HFFc6 (cell line): ENCODE data around the gene CDKL1. TPM values are rescaled to one million over a fixed set of nuclear protein-coding genes. Genes with fewer than 3 reads are reported as not detected.

Source experiments
- DNase-seq: peaks from one replicate; pipeline ENCODE4 v3.0.0-alpha.2; 2018
- H3K27ac Mint-ChIP-seq: 2 replicates; pipeline ENCODE4 v1.8.0; 2020; ENCODE audit warnings: mild to moderate bottlenecking, mixed read lengths
- H3K27me3 Mint-ChIP-seq: 2 replicates; pipeline ENCODE4 v1.8.0; 2021; ENCODE audit warnings: mild to moderate bottlenecking, moderate library complexity, mixed read lengths; ENCODE audit not compliant: insufficient read depth
- H3K36me3 Mint-ChIP-seq: 2 replicates; pipeline ENCODE4 v1.8.0; 2021; ENCODE audit warnings: low read depth, mixed read lengths
- H3K4me1 Mint-ChIP-seq: 2 replicates; pipeline ENCODE4 v1.8.0; 2020; ENCODE audit warnings: low read depth, mixed read lengths
- H3K4me3 Mint-ChIP-seq: 2 replicates; pipeline ENCODE4 v1.8.0; 2020; ENCODE audit warnings: mild to moderate bottlenecking, moderate library complexity, mixed read lengths
- H3K9me3 Mint-ChIP-seq: 2 replicates; pipeline ENCODE4 v1.8.0; 2020; ENCODE audit warnings: mild to moderate bottlenecking, mixed read lengths
- CTCF ChIP-seq: fragments of 200-600 bp; sonication (generic); IDR thresholded peaks from 2 replicates; pipeline ENCODE4 v1.5.0; 2021; ENCODE audit warnings: antibody characterized with exemption, mild to moderate bottlenecking
- total RNA-seq, 6 experiments: library from RNA; stranded (reverse); fragmentation: NEBNext Ultra II Directional; extraction: Animal tissue kit (Norgen Biotek cat#: 25700); gene quantifications; 2 replicates in 1 of 6; 3 replicates in 5 of 6; pipeline ENCODE4 v1.2.3, GENCODE V29; 2021

The CDKL1 gene
- total RNA-seq, 6 experiments from 2014 or later = 4.4 to 8.0 (median 6.2) TPM

GRCh38 chr14:50407111-50407812 lies 10.6 kb upstream of the CDKL1 start:
- Mint-ChIP-seq H3K9me3 (no peaks in the 10 kb centered on the region), H3K4me1 (peaks cover 31% of the 10 kb centered on the region), H3K36me3 (peaks cover 23% of the 10 kb centered on the region), H3K27ac (no peak overlapping the region), H3K4me3 (no peak overlapping the region), H3K27me3 (peaks cover 1% of the 10 kb centered on the region)
- TF ChIP-seq CTCF = no peak
- DNase-seq = no peak

- no peak for TF ChIP-seq CTCF
- no peak overlapping the region for H3K4me3 Mint-ChIP-seq
- no peak for DNase-seq
- H3K4me1 Mint-ChIP-seq = peaks cover 40% of the 10 kb centered on the region
- no peaks in the 10 kb centered on the region for H3K9me3 Mint-ChIP-seq
- H3K27me3 Mint-ChIP-seq = no peaks in the 10 kb centered on the region; the same call in none of the 2 replicates
- H3K27ac Mint-ChIP-seq = peak overlapping the region; percentile 47; the same call in 1 of the 2 replicates
- H3K36me3 Mint-ChIP-seq = peaks cover 9% of the 10 kb centered on the region; the same call in 1 of the 2 replicates
These were observed 6.7 kb upstream of the CDKL1 start for GRCh38 chr14:50403419-50403818.

- H3K4me3 Mint-ChIP-seq = no peak overlapping the region
- peak overlapping the region; percentile 17; the same call in 1 of the 2 replicates for H3K27ac Mint-ChIP-seq
- peak; percentile 12 for DNase-seq
- no peaks in the 10 kb centered on the region for H3K9me3 Mint-ChIP-seq
- H3K36me3 Mint-ChIP-seq = peaks cover 9% of the 10 kb centered on the region; the same call in 1 of the 2 replicates
- no peak for TF ChIP-seq CTCF
- no peaks in the 10 kb centered on the region; the same call in none of the 2 replicates for H3K27me3 Mint-ChIP-seq
- H3K4me1 Mint-ChIP-seq = peaks cover 45% of the 10 kb centered on the region
These were observed 6.3 kb upstream of the CDKL1 start for GRCh38 chr14:50402965-50403364.

- peaks cover 64% of the 10 kb centered on the region for H3K4me1 Mint-ChIP-seq
- TF ChIP-seq CTCF = no peak
- peak overlapping the region; percentile 60; the same call in 1 of the 2 replicates for H3K4me3 Mint-ChIP-seq
- peak overlapping the region; percentile 50; the same call in 1 of the 2 replicates for H3K27ac Mint-ChIP-seq
- DNase-seq = no peak
- 0 out of 2 replicates have a peak, but pooled peaks cover under 1% of the 10 kb centered on the region for H3K36me3 Mint-ChIP-seq
- H3K9me3 Mint-ChIP-seq = no peaks in the 10 kb centered on the region
- H3K27me3 Mint-ChIP-seq = no peaks in the 10 kb centered on the region; the same call in 1 of the 2 replicates
These were observed 3.8 kb upstream of the CDKL1 start for GRCh38 chr14:50400461-50400860.

GRCh38 chr14:50399251-50400032 lies 2.8 kb upstream of the CDKL1 start:
- Mint-ChIP-seq H3K27ac (peak overlapping the region; percentile 50), H3K9me3 (no peaks in the 10 kb centered on the region), H3K4me3 (peak overlapping the region; percentile 60; the same call in 1 of the 2 replicates), H3K4me1 (peaks cover 74% of the 10 kb centered on the region), H3K27me3 (no peaks in the 10 kb centered on the region; the same call in 1 of the 2 replicates), H3K36me3 (peaks cover 5% of the 10 kb centered on the region; the same call in 1 of the 2 replicates)
- no peak for TF ChIP-seq CTCF
- peak; percentile 46 for DNase-seq
